ENCODE measurements around the gene CLK1. TPM values are rescaled to one million over a fixed set of nuclear protein-coding genes. Genes with fewer than 3 reads are reported as not detected.

The CLK1 gene
- 100 to 1,000 TPM; 102 to 262 (median 191) TPM for total RNA-seq

GRCh38 chr2:200864176-200865034 lies at the start of gene CLK1:
TSS of gene CLK1 (minus strand) at chr2:200864658. CDS start at chr2:200861862, 2,796 bp downstream.
- Histone ChIP-seq H3K4me1 (peaks cover 21 to 23% of the 10 kb centered on the region in 2 donors), H3K27ac (peak within 1 kb of the TSS; percentile 100), H3K36me3 (peaks cover 4 to 12% of the 10 kb centered on the region in 2 donors), H3K27me3 (no peaks in the 10 kb centered on the region), H3K4me3 (replicated peaks in 1 of 3) (peak within 1 kb of the TSS; percentile 77 to 90 (median 78)), H3K9me3 (no peaks in the 10 kb centered on the region)
- peak; percentile 87 to 100 for TF ChIP-seq POLR2A (IDR thresholded peaks at IDR 0.05)
- TF ChIP-seq CTCF (IDR thresholded peaks at IDR 0.05) = peak in 1 of 6 experiments; percentile 5
- WGBS, 2 donors = 1 to 2% methylated on average over 50 to 62 of the region's 89 CpGs
- intact Hi-C loops (cut with DNase I) = loop anchor here (5.0 kb wide), 1 partner anchor 52 kb away; the partner anchor contains the start of gene BZW1
- DNase-seq = peak; percentile 96 to 99

- intact Hi-C loops (cut with DNase I) = loop anchor here (10.0 kb wide), 1 partner anchor 51 kb away; the partner anchor contains the start of gene ORC2
Observed at GRCh38 chr2:200913654-200914053, 49.2 kb upstream of the CLK1 start.

GRCh38 chr2:200909958-200910357 lies 45.5 kb upstream of the CLK1 start:
- no peaks in the 10 kb centered on the region for H3K27me3 ChIP-seq
- DNase-seq = no peak
- H3K4me1 ChIP-seq = no peaks in the 10 kb centered on the region
- no peaks in the 10 kb centered on the region for H3K9me3 ChIP-seq
- TF ChIP-seq POLR2A (IDR thresholded peaks at IDR 0.05) (no peak), CTCF (IDR thresholded peaks at IDR 0.05) (no peak)
- peaks cover 36 to 42% of the 10 kb centered on the region in 2 donors for H3K36me3 ChIP-seq
- H3K4me3 ChIP-seq (replicated peaks in 1 of 3) = no peak overlapping the region
- 95% methylated on average over 4 of the region's 4 CpGs for WGBS, 2 donors
- intact Hi-C loops (cut with DNase I) = loop anchor here (10.0 kb wide), 2 partner anchors 55 to 265 kb away; partner anchors contain the start of gene ORC2
- no peak overlapping the region for H3K27ac ChIP-seq

More at GRCh38 chr2:200913654-200914053, 49.2 kb upstream of the CLK1 start:
- H3K4me3 ChIP-seq (replicated peaks in 1 of 3) = no peak overlapping the region
- H3K9me3 ChIP-seq = no peaks in the 10 kb centered on the region
- H3K36me3 ChIP-seq = peaks cover 50 to 61% of the 10 kb centered on the region in 2 donors
- no peak overlapping the region for H3K27ac ChIP-seq
- TF ChIP-seq POLR2A (IDR thresholded peaks at IDR 0.05) (no peak), CTCF (IDR thresholded peaks at IDR 0.05) (no peak)
- no peaks in the 10 kb centered on the region for H3K4me1 ChIP-seq
- H3K27me3 ChIP-seq = no peaks in the 10 kb centered on the region
- no peak for DNase-seq

GRCh38 chr2:200905618-200906296 lies 41.3 kb upstream of the CLK1 start:
- DNase-seq = peak; percentile 70 to 75
- Histone ChIP-seq H3K36me3 (peaks cover 17 to 20% of the 10 kb centered on the region in 2 donors), H3K4me1 (no peaks in the 10 kb centered on the region), H3K9me3 (no peaks in the 10 kb centered on the region), H3K27ac (no peak overlapping the region), H3K27me3 (no peaks in the 10 kb centered on the region), H3K4me3 (replicated peaks in 1 of 3) (no peak overlapping the region)
- intact Hi-C loops (cut with DNase I) = loop anchor here (10.0 kb wide), 1 partner anchor 269 kb away; no protein-coding TSS in a partner anchor
- TF ChIP-seq POLR2A (IDR thresholded peaks at IDR 0.05) (no peak), CTCF (IDR thresholded peaks at IDR 0.05) (peak in 4 of 6 experiments; percentile 44 to 70 (median 64))
- 50 to 62% methylated on average over 2 of the region's 2 CpGs for WGBS, 2 donors
